ENCODE data around the gene MADCAM1.
"Not testable (repeated sequence)": the region's sequence is repeated elsewhere in the genome, so short reads cannot be mapped to it uniquely, and the experiment has no call there.

MADCAM1 gene

DNA sequence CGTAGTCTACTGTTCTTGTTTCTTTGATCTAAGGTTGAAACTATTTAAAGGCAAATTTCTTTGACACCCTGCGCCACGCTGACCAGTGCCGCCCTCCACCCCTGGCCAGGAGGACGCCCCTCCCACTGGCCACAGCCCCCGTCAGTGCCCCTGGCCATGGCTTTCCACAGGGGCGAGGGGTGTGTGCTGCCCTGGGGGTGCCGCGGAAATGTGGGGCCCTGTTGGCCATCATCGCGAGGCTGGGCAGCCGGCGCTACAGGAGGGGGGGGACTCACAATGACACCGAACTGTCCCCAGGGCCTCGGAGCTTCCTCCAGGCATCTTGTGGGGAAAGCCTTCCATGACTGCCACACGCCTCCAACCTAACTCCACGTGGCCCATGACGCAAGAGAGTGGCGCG, 46.4 kb upstream of the MADCAM1 start:
- no peaks in the 10 kb centered on the region for H4K20me1 ChIP-seq (ENCODE audit: insufficient read depth, low read length, poor library complexity, severe bottlenecking)

DNA sequence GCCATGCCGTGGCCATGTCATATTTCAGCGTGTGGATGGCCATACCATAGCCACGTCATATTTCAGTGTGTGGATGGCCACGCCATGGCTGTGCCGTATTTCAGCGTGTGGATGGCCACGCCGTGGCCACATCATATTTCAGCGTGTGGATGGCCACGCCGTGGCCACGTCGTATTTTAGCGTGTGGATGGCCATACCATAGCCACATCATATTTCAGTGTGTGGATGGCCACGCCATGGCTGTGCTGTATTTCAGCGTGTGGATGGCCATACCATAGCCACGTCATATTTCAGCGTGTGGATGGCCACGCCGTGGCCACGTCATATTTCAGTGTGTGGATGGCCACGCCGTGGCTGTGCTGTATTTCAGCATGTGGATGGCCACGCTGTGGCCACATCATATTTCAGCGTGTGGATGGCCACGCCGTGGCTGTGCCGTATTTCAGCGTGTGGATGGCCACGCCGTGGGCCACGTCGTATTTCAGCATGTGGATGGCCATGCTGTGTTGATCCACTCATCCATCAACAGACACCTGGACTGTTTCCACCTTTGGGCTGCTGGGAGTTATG, 45.3 kb upstream of the MADCAM1 start:
- not testable (repeated sequence) for H3F3A ChIP-seq (ENCODE audit: low read depth); H4K20me1 ChIP-seq (ENCODE audit: insufficient read depth, low read length, poor library complexity, severe bottlenecking); H3K79me2 ChIP-seq (ENCODE audit: insufficient read depth, low read length); H3K9ac ChIP-seq (ENCODE audit: low read depth, low read length, poor library complexity, severe bottlenecking); H3K4me2 ChIP-seq (ENCODE audit: low read depth, low read length, poor library complexity, severe bottlenecking); H3K4me1 ChIP-seq (ENCODE audit: insufficient read depth, low read length, poor library complexity, severe bottlenecking); H3K27me3 ChIP-seq (ENCODE audit: insufficient read depth, low read length, poor library complexity, severe bottlenecking); H3K9me2 ChIP-seq (replicated peaks; ENCODE audit: low read depth, low read length); H2AFZ ChIP-seq (ENCODE audit: low read length); H3K4me3 ChIP-seq (ENCODE audit: low read length, poor library complexity, severe bottlenecking); H3K36me3 ChIP-seq (ENCODE audit: insufficient read depth, low read length)
- peaks cover 31% of the 10 kb centered on the region for H3K9me3 ChIP-seq (ENCODE audit: insufficient read depth, low read depth, low read length)

More for the DNA sequence above, 46.4 kb upstream of the MADCAM1 start:
- no peaks in the 10 kb centered on the region for H3K27me3 ChIP-seq (ENCODE audit: insufficient read depth, low read length, poor library complexity, severe bottlenecking)
- H3F3A ChIP-seq (ENCODE audit: low read depth), result no peaks in the 10 kb centered on the region; the same call in 1 of the 2 replicates
- peaks cover 27% of the 10 kb centered on the region for H3K9me3 ChIP-seq (ENCODE audit: insufficient read depth, low read depth, low read length)
- TF ChIP-seq CTCF (conservative IDR thresholded peaks at IDR 0.05; ENCODE audit: low read length), result no peak
- no peak for TF ChIP-seq EZH2phosphoT487 (IDR thresholded peaks at IDR 0.05; ENCODE audit: borderline replicate concordance)
- no peaks in the 10 kb centered on the region for H3K9me2 ChIP-seq (replicated peaks; ENCODE audit: low read depth, low read length)
- H3K9ac ChIP-seq (ENCODE audit: low read depth, low read length, poor library complexity, severe bottlenecking), result no peak overlapping the region
- H3K79me2 ChIP-seq (ENCODE audit: insufficient read depth, low read length), result no peaks in the 10 kb centered on the region
- no peak overlapping the region for H3K4me3 ChIP-seq (ENCODE audit: low read length, poor library complexity, severe bottlenecking)
- H3K4me1 ChIP-seq (ENCODE audit: insufficient read depth, low read length, poor library complexity, severe bottlenecking), result no peaks in the 10 kb centered on the region
- no peak overlapping the region for H2AFZ ChIP-seq (ENCODE audit: low read length)
- no peaks in the 10 kb centered on the region for H3K36me3 ChIP-seq (ENCODE audit: insufficient read depth, low read length)
- H3K4me2 ChIP-seq (ENCODE audit: low read depth, low read length, poor library complexity, severe bottlenecking), result no peak overlapping the region

DNA sequence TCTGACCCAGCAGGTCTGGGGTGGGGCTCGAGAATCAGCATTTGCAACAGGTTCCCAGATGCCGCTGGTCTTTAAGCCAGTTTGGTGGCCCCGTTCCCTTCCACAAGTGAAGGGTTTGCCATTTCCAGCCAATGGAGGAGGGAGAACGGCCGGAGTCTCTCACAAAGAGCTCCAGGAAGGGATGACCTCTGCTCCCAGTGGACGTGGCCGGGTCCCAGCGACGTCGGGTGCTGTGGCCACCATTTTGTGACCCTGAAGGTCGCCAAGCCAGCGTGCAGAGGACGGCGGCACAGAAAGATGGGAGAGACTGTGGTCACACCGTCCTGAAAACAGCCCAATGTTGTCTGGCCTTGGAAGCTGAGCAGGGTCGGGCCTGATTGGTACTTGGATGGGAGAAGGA, 43.5 kb upstream of the MADCAM1 start:
- Histone ChIP-seq H2AFZ (ENCODE audit: low read length) (no peak overlapping the region), H4K20me1 (ENCODE audit: insufficient read depth, low read length, poor library complexity, severe bottlenecking) (no peaks in the 10 kb centered on the region), H3K4me2 (ENCODE audit: low read depth, low read length, poor library complexity, severe bottlenecking) (no peak overlapping the region), H3K9me3 (ENCODE audit: insufficient read depth, low read depth, low read length) (peaks cover 35% of the 10 kb centered on the region), H3K9me2 (replicated peaks; ENCODE audit: low read depth, low read length) (no peaks in the 10 kb centered on the region), H3K4me3 (ENCODE audit: low read length, poor library complexity, severe bottlenecking) (no peak overlapping the region), H3K4me1 (ENCODE audit: insufficient read depth, low read length, poor library complexity, severe bottlenecking) (no peaks in the 10 kb centered on the region), H3K27me3 (ENCODE audit: insufficient read depth, low read length, poor library complexity, severe bottlenecking) (no peaks in the 10 kb centered on the region), H3K79me2 (ENCODE audit: insufficient read depth, low read length) (no peaks in the 10 kb centered on the region), H3K36me3 (ENCODE audit: insufficient read depth, low read length) (no peaks in the 10 kb centered on the region), H3F3A (ENCODE audit: low read depth) (no peaks in the 10 kb centered on the region; the same call in 1 of the 2 replicates), H3K9ac (ENCODE audit: low read depth, low read length, poor library complexity, severe bottlenecking) (no peak overlapping the region)
- no peak for TF ChIP-seq EZH2phosphoT487 (IDR thresholded peaks at IDR 0.05; ENCODE audit: borderline replicate concordance)
- TF ChIP-seq CTCF (conservative IDR thresholded peaks at IDR 0.05; ENCODE audit: low read length), result no peak

DNA sequence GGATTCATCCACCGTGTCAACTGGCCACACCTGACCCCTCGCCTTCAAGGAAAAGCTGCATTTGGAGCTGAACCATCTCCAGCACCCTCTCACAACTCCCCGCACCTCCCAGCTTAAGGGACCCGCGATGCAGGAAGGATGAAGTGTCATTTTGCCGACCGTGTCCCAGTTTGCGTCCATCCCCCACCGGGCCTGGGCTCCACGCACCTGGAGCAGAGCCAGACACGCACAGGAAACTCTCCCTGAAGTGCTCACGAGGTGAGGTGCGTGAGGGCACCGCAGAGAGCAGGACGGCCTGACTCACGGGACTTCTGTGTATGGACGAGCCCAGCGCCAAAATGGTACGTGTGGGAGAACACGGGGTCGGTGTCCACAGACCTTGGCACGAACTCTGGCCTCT, 42.7 kb upstream of the MADCAM1 start:
- H3K4me1 ChIP-seq (ENCODE audit: insufficient read depth, low read length, poor library complexity, severe bottlenecking), result no peaks in the 10 kb centered on the region
- H3K9me2 ChIP-seq (replicated peaks; ENCODE audit: low read depth, low read length), result no peaks in the 10 kb centered on the region
- H4K20me1 ChIP-seq (ENCODE audit: insufficient read depth, low read length, poor library complexity, severe bottlenecking), result no peaks in the 10 kb centered on the region
- no peak overlapping the region for H3K4me3 ChIP-seq (ENCODE audit: low read length, poor library complexity, severe bottlenecking)
- H3K9ac ChIP-seq (ENCODE audit: low read depth, low read length, poor library complexity, severe bottlenecking), result no peak overlapping the region
- no peak for TF ChIP-seq EZH2phosphoT487 (IDR thresholded peaks at IDR 0.05; ENCODE audit: borderline replicate concordance)
- no peak for TF ChIP-seq CTCF (conservative IDR thresholded peaks at IDR 0.05; ENCODE audit: low read length)
- no peak overlapping the region for H3K4me2 ChIP-seq (ENCODE audit: low read depth, low read length, poor library complexity, severe bottlenecking)
- H3K27me3 ChIP-seq (ENCODE audit: insufficient read depth, low read length, poor library complexity, severe bottlenecking), result no peaks in the 10 kb centered on the region
- no peak overlapping the region for H2AFZ ChIP-seq (ENCODE audit: low read length)
- H3F3A ChIP-seq (ENCODE audit: low read depth), result no peaks in the 10 kb centered on the region; the same call in 1 of the 2 replicates
- no peaks in the 10 kb centered on the region for H3K79me2 ChIP-seq (ENCODE audit: insufficient read depth, low read length)
- H3K36me3 ChIP-seq (ENCODE audit: insufficient read depth, low read length), result no peaks in the 10 kb centered on the region
- peaks cover 35% of the 10 kb centered on the region for H3K9me3 ChIP-seq (ENCODE audit: insufficient read depth, low read depth, low read length)
